CD4-positive, alpha-beta T cell (primary cell): ENCODE data around the gene STX8. TPM values are rescaled to one million over a fixed set of nuclear protein-coding genes. Genes with fewer than 3 reads are reported as not detected.

ENCODE experiments used
- ATAC-seq: fragments of 200-7000 bp; cut with Tn5 transposase; one replicate; pipeline ENCODE4 v1.10.0; 2022; ENCODE audit warnings: mild to moderate bottlenecking; ENCODE audit not compliant: poor library complexity
- CTCF ChIA-PET: fragments of 350-600 bp; sonication (Branson Sonifier 250); formaldehyde crosslinking; loops from one replicate; lab custom pipeline; 2021; ENCODE audit warnings: antibody characterized with exemption, inconsistent platforms; lab: Charles Lee
- POLR2A ChIA-PET: fragments of 350-600 bp; sonication (Branson Sonifier 250); formaldehyde crosslinking; loops from one replicate; lab custom pipeline; 2021; ENCODE audit warnings: antibody characterized with exemption, inconsistent platforms; lab: Charles Lee
- DNase-seq, 14 experiments: peaks; one replicate each; pipeline ENCODE4 v3.0.0-alpha.2; 2013 to 2020; ENCODE audit warnings: mixed read lengths in 2 of 14
- H3K27ac ChIP-seq, 2 donors: one replicate each; pipeline versions ENCODE4 v1.5.1 to v1.7.0; 2013; ENCODE audit warnings: low read length in 2 of 2, low read depth in 1 of 2, mild to moderate bottlenecking in 1 of 2
- H3K27me3 ChIP-seq, 2 experiments: 1 replicate in 1 of 2; 2 replicates in 1 of 2; pipeline versions ENCODE4 v1.6.1 to v1.7.0; 2013; ENCODE audit warnings: low read length in 2 of 2, control low read depth in 1 of 2, mild to moderate bottlenecking in 1 of 2, moderate library complexity in 1 of 2; ENCODE audit not compliant: insufficient read depth in 2 of 2, control insufficient read depth in 1 of 2
- H3K36me3 ChIP-seq: one replicate; pipeline ENCODE4 v1.6.1; 2013; ENCODE audit warnings: low read length, control low read depth; ENCODE audit not compliant: insufficient read depth
- H3K4me1 ChIP-seq: one replicate; pipeline ENCODE4 v1.6.1; 2013; ENCODE audit warnings: low read length, control low read depth; ENCODE audit not compliant: insufficient read depth
- H3K4me3 ChIP-seq: one replicate; pipeline ENCODE4 v1.5.1; 2013; ENCODE audit warnings: mild to moderate bottlenecking, low read length, moderate library complexity
- H3K9me3 ChIP-seq, 2 experiments: 1 replicate in 1 of 2; 2 replicates in 1 of 2; pipeline versions ENCODE4 v1.6.1 to v1.7.0; 2013; ENCODE audit warnings: low read length in 2 of 2, mild to moderate bottlenecking in 2 of 2, control low read depth in 1 of 2, moderate library complexity in 1 of 2; ENCODE audit not compliant: control insufficient read depth in 1 of 2, insufficient read depth in 1 of 2
- H3K27ac Mint-ChIP-seq: one replicate; pipeline ENCODE4 v1.8.0; 2020; ENCODE audit warnings: mixed read lengths
- H3K27me3 Mint-ChIP-seq: one replicate; pipeline ENCODE4 v1.8.0; 2021; ENCODE audit warnings: mixed read lengths
- H3K36me3 Mint-ChIP-seq: one replicate; pipeline ENCODE4 v1.8.0; 2021; ENCODE audit warnings: low read depth, mixed read lengths
- H3K4me1 Mint-ChIP-seq: one replicate; pipeline ENCODE4 v1.8.0; 2021; ENCODE audit warnings: low read depth, mixed read lengths
- H3K4me3 Mint-ChIP-seq: one replicate; pipeline ENCODE4 v1.8.0; 2020; ENCODE audit warnings: mild to moderate bottlenecking, mixed read lengths
- H3K9me3 Mint-ChIP-seq: one replicate; pipeline ENCODE4 v1.8.0; 2020; ENCODE audit warnings: mixed read lengths
- CTCF ChIP-seq: fragments of 200-600 bp; IDR thresholded peaks from one replicate; pipeline ENCODE4 v1.8.0; 2022; ENCODE audit warnings: antibody characterized with exemption, mild to moderate bottlenecking
- intact Hi-C, 2 experiments: fragments of 100-400 bp; cut with DNase I in 1 of 2; cut with micrococcal nuclease in 1 of 2; formaldehyde crosslinking; loops; one replicate each; pipeline versions ENCODE4 v1.15.1 to v1.9.0; 2023 to 2025; cut with DNase I, micrococcal nuclease
- total RNA-seq, 174 experiments: library from RNA in 2 of 174; stranded (reverse) in 2 of 174; gene quantifications; one replicate each; pipeline ENCODE4 v1.2.3 and lab custom pipeline; 2021 to 2026

Gene STX8
- total RNA-seq, 2 experiments from 2014 or later = 52.2 to 63.2 TPM

GRCh38 chr17:9228408-9229159 is 347.0 kb downstream of the STX8 start:
- no peaks in the 10 kb centered on the region for H3K27me3 Mint-ChIP-seq
- ChIA-PET CTCF (no interaction called here), POLR2A (no interaction called here)
- intact Hi-C loops = no loop called here
- H3K9me3 Mint-ChIP-seq = no peaks in the 10 kb centered on the region
- peaks cover 0 to 4% of the 10 kb centered on the region in 2 experiments for H3K27me3 ChIP-seq
- H3K36me3 Mint-ChIP-seq = no peaks in the 10 kb centered on the region
- H3K27ac Mint-ChIP-seq = no peak overlapping the region
- no peaks in the 10 kb centered on the region for H3K36me3 ChIP-seq
- DNase-seq (no peak), ATAC-seq (no peak)
- H3K4me1 Mint-ChIP-seq = no peaks in the 10 kb centered on the region
- no peak overlapping the region for H3K27ac ChIP-seq
- H3K9me3 ChIP-seq = peaks cover 0 to 3% of the 10 kb centered on the region in 2 experiments
- no peak overlapping the region for H3K4me3 ChIP-seq
- no peak overlapping the region for H3K4me3 Mint-ChIP-seq
- peaks cover 14% of the 10 kb centered on the region for H3K4me1 ChIP-seq
- TF ChIP-seq CTCF = no peak

GRCh38 chr17:9227819-9228407 is 347.7 kb downstream of the STX8 start:
- H3K36me3 ChIP-seq = no peaks in the 10 kb centered on the region
- Mint-ChIP-seq H3K27ac (no peak overlapping the region), H3K4me3 (no peak overlapping the region), H3K9me3 (no peaks in the 10 kb centered on the region), H3K4me1 (no peaks in the 10 kb centered on the region), H3K27me3 (no peaks in the 10 kb centered on the region), H3K36me3 (no peaks in the 10 kb centered on the region)
- H3K4me1 ChIP-seq = peaks cover 14% of the 10 kb centered on the region
- no peak overlapping the region for H3K27ac ChIP-seq
- POLR2A ChIA-PET = no interaction called here
- H3K4me3 ChIP-seq = no peak overlapping the region
- TF ChIP-seq CTCF = no peak
- intact Hi-C loops = no loop called here
- CTCF ChIA-PET = no interaction called here
- no peaks in the 10 kb centered on the region for H3K27me3 ChIP-seq
- peaks cover 0 to under 1% of the 10 kb centered on the region in 2 experiments for H3K9me3 ChIP-seq
- ATAC-seq (no peak), DNase-seq (no peak)

GRCh38 chr17:9226794-9227135 is 348.9 kb downstream of the STX8 start:
- H3K4me1 ChIP-seq = peaks cover 14% of the 10 kb centered on the region
- Mint-ChIP-seq H3K4me1 (no peaks in the 10 kb centered on the region), H3K36me3 (no peaks in the 10 kb centered on the region), H3K4me3 (peak overlapping the region; percentile 3), H3K9me3 (no peaks in the 10 kb centered on the region), H3K27ac (no peak overlapping the region), H3K27me3 (no peaks in the 10 kb centered on the region)
- ChIA-PET POLR2A (interaction anchor here (1.0 kb wide), 2 partner anchors 14 to 65 kb away, joined by 3 to 7 read pairs; no protein-coding TSS in a partner anchor), CTCF (no interaction called here)
- TF ChIP-seq CTCF = no peak
- H3K27ac ChIP-seq = no peak overlapping the region
- H3K27me3 ChIP-seq = no peaks in the 10 kb centered on the region
- peak in 8 of 14 experiments; percentile 17 to 64 (median 42) for DNase-seq
- no peaks in the 10 kb centered on the region for H3K36me3 ChIP-seq
- no peaks in the 10 kb centered on the region for H3K9me3 ChIP-seq
- intact Hi-C loops = no loop called here
- no peak overlapping the region for H3K4me3 ChIP-seq
- peak; percentile 90 for ATAC-seq
